Stimulated activated CD4-positive, alpha-beta T cell treated with anti-CD3 and anti-CD28 coated beads, Interleukin-15, amount 100 ng/mL, for 48 hours (primary cell): ENCODE measurements around the gene DHRSX.
"Not testable (repeated sequence)": the region's sequence is repeated elsewhere in the genome, so short reads cannot be mapped to it uniquely, and the experiment has no call there.

Experiments
- DNase-seq, 2 donors: peaks; one replicate each; pipeline ENCODE4 v3.0.0-alpha.2; 2020; ENCODE audit warnings: low read depth in 2 of 2

Gene DHRSX

GRCh38 chrX:2214138-2214823, 286.5 kb downstream of the DHRSX start:
- not testable (repeated sequence) for DNase-seq

DNA sequence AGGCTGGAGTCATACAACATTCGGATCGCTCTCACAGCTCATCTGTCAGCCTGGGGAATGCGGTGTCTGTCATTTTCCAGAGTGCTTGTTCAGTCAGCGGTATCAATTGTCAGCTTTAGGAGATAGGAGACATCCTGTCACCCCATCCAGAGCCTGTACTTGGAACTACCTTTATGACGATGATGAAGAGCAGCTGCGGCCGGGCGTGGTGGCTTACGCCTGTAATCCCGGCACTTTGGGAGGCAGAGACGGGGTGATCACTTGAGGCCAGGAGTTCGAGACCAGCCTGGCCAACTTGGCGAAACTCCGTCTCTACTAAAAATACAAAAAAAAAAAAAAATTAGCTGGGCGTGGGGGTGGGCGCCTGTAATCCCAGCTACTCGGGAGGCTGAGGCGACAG, 289.1 kb downstream of the DHRSX start:
- not testable (repeated sequence) for DNase-seq

- no peak for DNase-seq
Observed at GRCh38 chrX:2193273-2193592, 307.5 kb downstream of the DHRSX start.

- no peak for DNase-seq
Observed at GRCh38 chrX:2192584-2193272, 308.0 kb downstream of the DHRSX start.

DNA sequence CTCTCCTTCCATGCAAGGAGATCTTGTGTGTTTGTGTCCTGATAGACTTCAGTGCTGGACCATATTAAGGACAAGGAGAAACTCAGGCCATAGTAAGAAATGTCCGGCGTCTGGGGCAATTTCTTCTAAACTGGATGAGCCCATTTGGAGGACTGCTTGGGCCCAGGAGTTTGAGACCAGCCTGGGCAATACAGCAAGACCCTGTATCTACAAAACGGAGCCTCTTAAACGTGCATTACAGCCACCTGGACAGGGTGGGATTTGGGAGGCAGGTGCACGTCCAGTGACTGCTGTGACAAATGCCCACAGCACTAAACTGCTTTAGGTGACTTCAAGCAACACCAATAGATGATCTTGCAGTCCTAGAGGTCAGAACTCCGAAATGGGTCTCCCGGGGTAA, 311.9 kb downstream of the DHRSX start:
- DNase-seq: no peak

DNA sequence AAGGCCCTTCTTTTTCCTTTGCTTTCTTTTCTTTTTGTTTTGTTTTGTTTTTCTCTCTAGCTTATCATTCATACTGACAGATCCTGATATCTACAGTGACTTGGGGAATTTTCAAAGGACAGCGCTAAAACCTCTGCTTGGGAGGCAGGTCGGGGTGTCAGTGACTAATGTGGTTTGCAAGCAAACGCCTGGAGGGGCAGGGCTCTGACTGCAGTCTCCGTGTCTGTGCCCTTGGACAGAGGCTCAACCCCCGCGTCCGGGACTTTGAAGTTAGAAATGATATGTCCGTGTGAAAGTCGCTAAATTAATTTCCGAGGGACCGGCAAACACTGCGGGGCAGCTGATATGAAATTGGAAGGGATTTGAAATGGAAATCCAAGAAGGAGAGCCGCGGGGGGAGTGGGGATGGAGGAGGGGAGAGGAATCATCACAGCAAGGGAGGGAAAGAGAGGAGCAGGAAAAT, 312.4 kb downstream of the DHRSX start:
- DNase-seq: no peak

GRCh38 chrX:2187352-2188115, 313.2 kb downstream of the DHRSX start:
- no peak for DNase-seq

DNA sequence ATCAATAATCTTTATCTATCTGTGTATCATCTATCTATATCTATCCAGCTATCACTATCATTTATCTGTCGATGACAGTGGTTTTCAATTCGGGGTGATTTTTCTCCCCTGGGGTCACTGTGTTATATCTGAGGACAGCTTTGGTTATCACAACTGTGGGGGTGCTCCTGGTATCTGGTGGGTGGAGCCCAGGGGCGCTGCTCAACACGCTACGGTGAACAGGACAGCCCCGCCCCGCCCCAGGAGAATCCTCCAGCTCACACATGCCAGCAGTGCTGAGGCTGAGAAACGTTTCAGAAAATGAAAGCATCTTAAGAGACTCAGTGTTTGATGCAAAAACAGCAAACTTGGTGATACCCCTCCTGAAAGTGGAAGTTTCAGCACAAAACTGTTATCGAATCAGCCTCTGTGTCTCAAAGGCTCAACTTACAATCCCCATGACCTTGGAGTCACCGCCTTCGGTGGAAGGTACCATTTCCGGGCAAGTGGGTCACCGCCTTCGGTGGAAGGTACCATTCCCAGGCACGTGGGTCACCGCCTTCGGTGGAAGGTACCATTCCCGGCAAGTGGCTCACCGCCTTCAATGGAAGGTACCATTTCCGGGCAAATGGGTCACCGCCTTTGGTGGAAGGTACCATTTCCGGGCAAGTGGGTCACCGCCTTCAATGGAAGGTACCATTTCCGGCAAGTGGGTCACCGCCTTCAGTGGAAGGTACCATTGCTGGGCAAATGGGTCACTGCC, 315.3 kb downstream of the DHRSX start:
- no peak for DNase-seq

GRCh38 chrX:2184089-2184488, 316.7 kb downstream of the DHRSX start:
- DNase-seq: no peak

DNA sequence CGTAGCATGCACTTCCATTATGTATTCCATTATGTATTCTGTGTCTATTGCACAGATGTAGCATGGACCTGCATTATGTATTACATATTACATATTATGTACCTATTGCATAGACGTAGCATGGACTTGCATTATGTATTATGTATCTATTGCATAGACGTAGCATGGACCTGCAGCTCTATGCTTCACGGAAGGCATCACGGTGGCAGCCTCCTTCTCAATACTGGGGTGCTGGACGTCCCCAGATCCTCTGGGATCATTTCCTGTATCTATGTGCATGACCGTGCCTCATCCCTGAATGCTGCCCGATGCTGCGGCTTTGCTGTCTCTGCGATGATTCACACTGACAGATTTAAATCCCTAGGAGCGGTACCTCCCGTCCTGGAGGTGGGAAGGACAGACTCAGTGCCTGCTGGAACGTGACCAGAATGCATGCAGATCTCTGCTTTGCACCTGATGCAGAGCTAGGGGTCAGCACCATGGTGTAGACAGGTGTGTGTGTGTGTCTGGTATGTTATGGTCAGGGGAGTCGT, 317.5 kb downstream of the DHRSX start:
- no peak for DNase-seq

DNA sequence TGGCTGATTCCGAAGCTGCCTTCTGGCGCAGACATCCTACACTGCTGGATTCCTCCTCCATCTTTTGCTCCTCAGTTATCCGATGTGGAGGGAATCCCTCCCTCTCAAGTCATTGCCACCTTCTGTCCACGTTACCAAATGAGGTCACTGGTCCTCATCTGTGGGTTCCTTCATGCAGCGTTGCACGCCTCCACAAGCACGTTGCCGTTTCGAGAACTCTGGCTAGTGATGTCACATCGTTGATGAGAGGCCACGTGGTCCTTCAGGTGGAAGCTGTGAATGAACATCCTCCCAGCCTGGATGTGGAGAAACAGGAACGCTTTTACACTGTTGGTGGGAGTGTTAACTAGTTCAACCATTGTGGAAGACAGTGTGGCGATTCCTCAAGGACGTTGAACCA, 323.2 kb downstream of the DHRSX start:
- DNase-seq: no peak

DNA sequence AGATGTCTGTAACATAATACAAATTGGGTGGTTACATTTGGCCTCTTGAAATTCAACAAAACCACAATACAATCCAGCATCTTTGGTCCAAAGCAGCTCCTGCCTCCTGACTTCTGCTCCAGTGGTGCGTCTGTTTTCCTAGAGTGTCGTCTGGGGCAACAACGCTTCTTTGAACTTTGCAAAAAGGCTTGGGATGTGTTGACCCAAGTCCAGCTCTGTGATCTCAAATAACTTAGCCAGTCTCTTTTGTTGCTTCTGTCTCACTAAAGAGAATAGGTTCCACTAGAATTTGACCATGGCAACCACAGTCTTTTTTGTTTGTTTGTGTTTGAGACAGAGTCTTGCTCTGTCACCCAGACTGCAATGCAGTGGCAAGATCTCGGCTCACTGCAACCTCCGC, 324.0 kb downstream of the DHRSX start:
- no peak for DNase-seq

DNA sequence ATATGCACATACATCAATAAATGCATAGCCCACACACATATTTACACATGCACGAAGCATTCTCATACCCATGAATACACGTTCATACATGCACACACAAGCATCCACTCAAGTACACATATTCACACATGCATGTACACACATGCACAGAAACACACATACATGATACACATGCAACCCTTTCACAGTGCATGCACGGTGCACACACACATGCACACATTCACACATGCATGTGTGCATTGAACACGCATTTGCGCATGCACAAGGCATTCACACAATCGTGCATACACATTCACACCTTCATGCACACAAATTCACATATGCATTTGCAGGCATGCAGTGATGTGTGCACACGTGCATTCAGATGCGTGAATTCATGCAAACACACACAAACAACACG, 324.5 kb downstream of the DHRSX start:
- DNase-seq: no peak

DNA sequence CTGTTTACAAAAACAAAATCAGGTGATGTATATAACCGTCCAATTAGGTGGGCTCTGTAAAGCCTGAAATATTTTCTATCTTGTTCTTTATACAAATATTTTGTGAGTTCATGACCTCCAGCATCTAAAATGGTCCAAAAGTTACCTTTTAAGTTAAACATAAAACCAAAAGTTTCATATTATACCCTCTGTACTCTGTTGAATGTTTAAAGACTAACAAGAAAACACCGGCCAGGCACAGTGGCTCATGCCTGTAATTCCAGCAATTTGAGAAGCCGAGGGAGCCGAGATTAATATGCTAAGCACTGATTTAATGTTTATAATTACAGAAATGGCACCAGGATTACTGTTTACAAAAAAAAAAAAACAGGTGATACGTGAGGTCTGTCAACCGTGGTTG, 328.4 kb downstream of the DHRSX start:
- no peak for DNase-seq
